ENCODE measurements around the gene ZNF521.

Gene ZNF521

DNA sequence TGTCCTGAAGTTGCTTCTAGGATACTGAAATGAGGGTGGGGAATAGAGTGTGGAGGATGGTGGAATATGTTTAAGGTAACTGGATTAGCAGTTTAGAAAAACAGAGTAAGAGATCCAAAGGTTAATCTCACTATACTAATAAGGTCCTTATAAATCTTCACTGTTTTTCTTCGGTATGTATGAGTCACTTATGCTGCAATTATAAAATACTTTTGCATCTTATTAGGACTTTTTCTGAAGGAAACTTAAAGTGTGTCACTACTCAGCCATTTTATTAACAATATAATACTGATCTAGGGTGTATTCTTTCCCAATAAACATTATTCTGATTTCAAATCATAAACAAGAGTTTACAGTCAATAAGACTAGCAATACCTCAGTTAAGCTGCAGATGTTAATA lies 182.3 kb downstream of the ZNF521 start:
- H3K4me1 ChIP-seq: no peaks in the 10 kb centered on the region
- no peaks in the 10 kb centered on the region for H3K9me3 ChIP-seq
- TF ChIP-seq, protein P1, sequence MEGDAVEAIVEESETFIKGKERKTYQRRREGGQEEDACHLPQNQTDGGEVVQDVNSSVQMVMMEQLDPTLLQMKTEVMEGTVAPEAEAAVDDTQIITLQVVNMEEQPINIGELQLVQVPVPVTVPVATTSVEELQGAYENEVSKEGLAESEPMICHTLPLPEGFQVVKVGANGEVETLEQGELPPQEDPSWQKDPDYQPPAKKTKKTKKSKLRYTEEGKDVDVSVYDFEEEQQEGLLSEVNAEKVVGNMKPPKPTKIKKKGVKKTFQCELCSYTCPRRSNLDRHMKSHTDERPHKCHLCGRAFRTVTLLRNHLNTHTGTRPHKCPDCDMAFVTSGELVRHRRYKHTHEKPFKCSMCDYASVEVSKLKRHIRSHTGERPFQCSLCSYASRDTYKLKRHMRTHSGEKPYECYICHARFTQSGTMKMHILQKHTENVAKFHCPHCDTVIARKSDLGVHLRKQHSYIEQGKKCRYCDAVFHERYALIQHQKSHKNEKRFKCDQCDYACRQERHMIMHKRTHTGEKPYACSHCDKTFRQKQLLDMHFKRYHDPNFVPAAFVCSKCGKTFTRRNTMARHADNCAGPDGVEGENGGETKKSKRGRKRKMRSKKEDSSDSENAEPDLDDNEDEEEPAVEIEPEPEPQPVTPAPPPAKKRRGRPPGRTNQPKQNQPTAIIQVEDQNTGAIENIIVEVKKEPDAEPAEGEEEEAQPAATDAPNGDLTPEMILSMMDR (IDR thresholded peaks at IDR 0.05; ENCODE audit: low read depth, low read length): no peak
- H3K36me3 ChIP-seq: no peaks in the 10 kb centered on the region
- H3K27me3 ChIP-seq: no peaks in the 10 kb centered on the region
- no peak overlapping the region for H3K4me3 ChIP-seq (ENCODE audit: low read depth, low read length)
- no peak for DNase-seq

DNA sequence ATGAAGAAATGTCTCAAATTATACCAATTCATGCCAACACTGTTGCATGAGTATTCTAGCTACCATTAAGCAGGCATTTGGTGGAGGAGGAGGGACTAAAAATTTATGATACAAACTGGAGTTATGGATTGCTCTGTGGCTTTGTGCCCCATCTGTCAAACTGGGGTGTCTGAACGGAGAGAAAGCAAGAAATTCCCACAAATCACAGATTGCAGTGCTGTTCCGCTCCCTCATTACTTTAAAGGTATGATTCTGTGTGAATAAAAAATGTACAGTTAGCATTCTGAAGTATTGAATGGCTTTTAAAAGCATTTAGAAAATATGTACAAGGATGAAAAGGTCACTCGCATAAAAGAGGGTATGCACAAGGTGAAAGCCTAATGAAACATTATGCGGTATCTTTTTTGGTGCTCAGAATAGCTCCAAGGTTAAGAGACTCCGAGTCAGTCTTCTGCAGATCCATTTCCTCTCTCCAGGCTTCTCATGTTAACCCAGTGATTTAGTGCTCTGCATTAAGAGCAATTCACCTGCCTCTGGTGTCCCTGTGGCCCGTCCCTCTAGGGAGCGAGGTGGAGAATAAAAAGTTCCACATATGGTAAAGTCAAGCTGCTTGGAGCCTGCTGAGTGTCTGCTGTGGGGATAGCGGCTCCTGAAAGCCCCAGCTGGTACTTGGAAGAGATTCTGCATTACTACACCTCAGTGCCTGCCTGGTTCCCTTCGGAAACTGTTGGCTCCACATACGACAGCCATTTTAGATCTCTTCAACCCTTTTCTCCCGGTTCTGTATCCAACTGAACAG lies 184.2 kb downstream of the ZNF521 start:
- Histone ChIP-seq H3K4me1 (no peaks in the 10 kb centered on the region), H3K36me3 (no peaks in the 10 kb centered on the region), H3K27me3 (no peaks in the 10 kb centered on the region), H3K4me3 (ENCODE audit: low read depth, low read length) (no peak overlapping the region), H3K9me3 (no peaks in the 10 kb centered on the region)
- no peak for DNase-seq
- TF ChIP-seq, protein P1 (IDR thresholded peaks at IDR 0.05; ENCODE audit: low read depth, low read length): no peak

DNA sequence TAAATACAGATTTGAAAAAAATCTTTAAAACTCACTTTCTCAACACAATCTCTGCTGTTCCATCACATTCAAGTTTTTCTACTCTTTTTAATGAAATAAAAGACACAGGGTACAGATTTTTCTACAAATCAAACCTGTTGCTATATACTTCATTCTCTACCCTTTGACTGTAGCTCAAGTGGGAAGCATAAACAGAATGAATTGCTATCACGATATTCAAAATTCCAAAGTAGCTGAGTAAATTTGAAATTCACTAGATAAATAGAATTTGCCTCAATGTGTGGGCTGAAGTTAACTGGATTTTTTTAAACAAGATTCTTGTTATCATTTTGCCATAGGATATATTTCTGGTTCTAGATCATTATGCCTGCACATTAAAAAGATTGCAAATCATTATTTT lies 185.9 kb downstream of the ZNF521 start:
- no peaks in the 10 kb centered on the region for H3K27me3 ChIP-seq
- H3K36me3 ChIP-seq: no peaks in the 10 kb centered on the region
- DNase-seq: no peak
- TF ChIP-seq, protein P1 (IDR thresholded peaks at IDR 0.05; ENCODE audit: low read depth, low read length): no peak
- no peaks in the 10 kb centered on the region for H3K9me3 ChIP-seq
- H3K4me3 ChIP-seq (ENCODE audit: low read depth, low read length): no peak overlapping the region
- H3K4me1 ChIP-seq: no peaks in the 10 kb centered on the region

DNA sequence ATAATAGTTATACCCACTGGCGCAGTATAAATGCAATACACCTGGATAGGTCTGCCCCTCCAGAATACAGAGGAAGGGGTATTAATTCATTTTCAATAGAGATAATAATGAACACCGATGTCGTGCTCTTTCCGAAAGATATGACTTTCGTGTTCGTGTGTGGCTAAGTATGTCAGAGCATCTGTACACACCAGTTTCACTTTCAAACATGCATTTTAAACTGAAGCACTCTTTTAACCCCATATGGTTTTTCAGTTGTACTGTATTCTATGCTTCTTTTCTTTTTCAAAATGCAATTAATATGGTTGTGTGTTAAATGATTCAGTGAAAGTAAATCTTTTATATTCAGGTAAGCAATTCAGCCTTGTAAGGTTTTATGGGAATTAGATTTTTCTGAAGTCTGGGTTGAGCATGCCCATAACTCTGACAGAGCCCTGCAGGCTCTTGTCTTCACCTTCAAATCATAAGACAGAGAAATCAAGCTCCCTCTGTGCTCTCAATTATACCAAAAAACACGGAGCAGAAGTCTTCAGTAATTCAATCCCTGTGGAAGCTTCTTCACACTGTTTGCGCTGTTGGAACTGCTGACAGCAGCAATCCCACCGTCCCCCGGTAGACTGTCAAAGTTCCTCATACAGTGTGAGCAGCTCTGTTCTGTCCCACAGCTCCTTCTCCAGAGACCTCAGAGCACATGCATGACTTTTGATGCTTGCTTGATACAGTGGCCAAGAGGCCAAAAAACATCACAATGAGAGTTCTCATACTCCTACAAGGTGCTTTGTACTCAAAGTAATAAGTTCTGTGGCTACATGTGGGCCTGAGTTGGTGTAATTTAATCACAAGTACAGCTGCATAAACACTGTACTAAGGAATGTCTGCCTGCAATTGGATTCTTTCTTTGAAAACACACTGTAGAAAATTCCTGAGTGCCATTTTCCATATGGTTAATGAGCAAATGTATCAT lies 186.8 kb downstream of the ZNF521 start:
- no peak for DNase-seq
- H3K9me3 ChIP-seq: no peaks in the 10 kb centered on the region
- TF ChIP-seq, protein P1 (IDR thresholded peaks at IDR 0.05; ENCODE audit: low read depth, low read length): no peak
- no peak overlapping the region for H3K4me3 ChIP-seq (ENCODE audit: low read depth, low read length)
- no peaks in the 10 kb centered on the region for H3K4me1 ChIP-seq
- no peaks in the 10 kb centered on the region for H3K27me3 ChIP-seq
- no peaks in the 10 kb centered on the region for H3K36me3 ChIP-seq

DNA sequence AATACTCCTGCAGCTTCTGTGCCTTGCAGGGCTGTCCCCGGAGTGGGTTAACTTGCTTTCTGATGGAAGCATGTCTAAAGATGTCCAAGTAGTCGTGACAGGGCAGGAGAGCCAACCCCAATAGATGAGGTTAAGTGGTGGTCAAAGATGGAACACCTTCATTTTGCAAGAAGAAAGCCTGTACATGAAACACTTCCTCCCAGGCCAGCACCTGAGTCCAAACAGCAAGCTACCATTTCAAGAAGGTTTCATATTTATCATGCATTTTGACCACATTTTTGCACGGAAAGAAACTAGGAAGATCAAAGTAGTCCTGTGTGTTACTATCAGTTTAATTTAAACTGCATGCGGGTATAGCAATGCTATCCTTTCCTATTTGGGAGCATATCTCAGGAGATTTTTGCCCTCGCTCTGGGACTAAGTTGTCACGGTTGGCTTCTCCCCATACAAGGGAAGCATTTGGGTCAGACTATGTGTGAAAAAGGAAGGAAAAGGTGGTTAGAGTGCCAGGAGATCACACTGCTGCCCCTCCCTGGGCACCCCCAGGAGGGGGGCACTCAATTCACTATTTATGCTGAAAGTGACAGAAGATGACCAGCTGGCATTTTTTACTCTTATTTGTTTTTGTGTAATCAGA lies 187.6 kb downstream of the ZNF521 start:
- no peak overlapping the region for H3K4me3 ChIP-seq (ENCODE audit: low read depth, low read length)
- no peaks in the 10 kb centered on the region for H3K4me1 ChIP-seq
- TF ChIP-seq, protein P1 (IDR thresholded peaks at IDR 0.05; ENCODE audit: low read depth, low read length): no peak
- no peaks in the 10 kb centered on the region for H3K27me3 ChIP-seq
- no peaks in the 10 kb centered on the region for H3K36me3 ChIP-seq
- no peaks in the 10 kb centered on the region for H3K9me3 ChIP-seq
- DNase-seq: no peak

Data from BE2C (cell line).